ACC112 (cell line): ENCODE results near the gene INSIG1.
A peak's percentile ranks its signal among the peaks of the same experiment; 100 is the strongest.

Experiments used
- H2AFZ ChIP-seq: fragments of 200-600 bp; sonication (generic); one replicate; pipeline ENCODE4 v1.6.0; 2017; ENCODE audit warnings: antibody characterized with exemption, low read length; ENCODE audit not compliant: unreplicated experiment
- H3K27ac ChIP-seq: fragments of 200-600 bp; sonication (generic); 2 replicates; pipeline ENCODE4 v1.5.1; 2014; ENCODE audit warnings: low read depth, mild to moderate bottlenecking, antibody characterized with exemption, low read length, moderate library complexity
- H3K27me3 ChIP-seq: fragments of 200-600 bp; sonication (generic); 2 replicates; pipeline ENCODE4 v1.6.1; 2014; ENCODE audit warnings: mild to moderate bottlenecking, antibody characterized with exemption, low read length, moderate library complexity, mixed read lengths; ENCODE audit not compliant: insufficient read depth
- H3K36me3 ChIP-seq: fragments of 200-600 bp; sonication (generic); 2 replicates; pipeline ENCODE4 v1.6.1; 2016; ENCODE audit warnings: mild to moderate bottlenecking, antibody characterized with exemption, low read length, moderate library complexity, mixed read lengths; ENCODE audit not compliant: insufficient read depth
- H3K4me1 ChIP-seq: fragments of 200-600 bp; sonication (generic); one replicate; pipeline ENCODE4 v1.6.1; 2016; ENCODE audit warnings: low read length, mixed read lengths; ENCODE audit not compliant: insufficient read depth, unreplicated experiment, control insufficient read depth
- H3K4me3 ChIP-seq: fragments of 200-600 bp; sonication (generic); 2 replicates; pipeline ENCODE4 v1.5.1; 2014; ENCODE audit warnings: mild to moderate bottlenecking, low read depth, low read length
- H3K79me2 ChIP-seq: fragments of 200-600 bp; sonication (generic); one replicate; pipeline ENCODE4 v1.6.0; 2016; ENCODE audit warnings: low read length; ENCODE audit not compliant: control insufficient read depth, unreplicated experiment, insufficient read depth

The INSIG1 gene

DNA sequence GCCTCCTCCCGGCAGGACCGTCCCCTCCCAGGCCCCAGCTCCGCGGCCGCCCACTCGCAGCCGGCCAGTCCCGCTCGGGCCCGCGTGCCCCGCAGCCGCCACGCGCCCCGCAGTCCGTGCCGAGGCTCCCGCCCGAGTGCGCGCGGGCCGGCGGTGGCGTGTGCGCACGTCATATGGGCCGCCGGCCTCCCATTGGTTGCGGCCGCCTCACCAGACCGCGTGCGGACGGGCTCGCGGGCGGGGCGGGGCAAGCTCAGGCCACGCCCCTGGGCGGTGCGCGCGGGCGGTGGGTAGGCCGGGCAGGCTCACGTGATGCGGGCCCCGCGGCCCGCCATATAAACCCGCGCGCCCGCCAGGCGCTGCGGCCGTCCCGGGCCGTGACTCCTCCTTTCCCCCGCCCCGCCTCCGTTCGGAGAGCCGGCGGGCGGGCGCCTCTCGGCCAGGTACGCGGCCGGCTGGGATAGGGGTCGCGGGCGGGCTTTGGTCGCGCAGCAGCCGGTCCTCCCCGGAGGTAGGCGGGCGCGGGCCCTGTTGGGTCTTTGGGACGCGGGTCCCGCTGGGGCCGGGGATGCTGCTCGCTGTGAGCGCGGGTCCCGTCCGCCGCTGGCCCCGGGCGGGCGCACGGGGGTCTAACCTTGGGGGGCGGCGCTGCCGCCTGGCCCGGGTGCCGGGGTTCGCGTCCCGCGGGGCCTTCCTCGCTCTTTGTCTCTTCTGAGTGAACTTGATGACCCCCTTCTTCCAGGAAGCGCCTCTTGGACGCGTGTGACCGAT, at the start of gene INSIG1:
Gene INSIG1, plus strand, starts transcription at position 362 of the 771 bp plus-strand sequence. Its CDS starts 408 bp downstream, at position 770.
- H3K27ac ChIP-seq: peak within 1 kb of the TSS; percentile 94
- peaks cover 33% of the 10 kb centered on the region for H3K4me1 ChIP-seq
- H3K36me3 ChIP-seq: peaks cover 11% of the 10 kb centered on the region
- H3K27me3 ChIP-seq: no peaks in the 10 kb centered on the region
- peak within 1 kb of the TSS; percentile 64 for H2AFZ ChIP-seq
- peak within 1 kb of the TSS; percentile 94 for H3K4me3 ChIP-seq
- H3K79me2 ChIP-seq: peaks cover 34% of the 10 kb centered on the region

DNA sequence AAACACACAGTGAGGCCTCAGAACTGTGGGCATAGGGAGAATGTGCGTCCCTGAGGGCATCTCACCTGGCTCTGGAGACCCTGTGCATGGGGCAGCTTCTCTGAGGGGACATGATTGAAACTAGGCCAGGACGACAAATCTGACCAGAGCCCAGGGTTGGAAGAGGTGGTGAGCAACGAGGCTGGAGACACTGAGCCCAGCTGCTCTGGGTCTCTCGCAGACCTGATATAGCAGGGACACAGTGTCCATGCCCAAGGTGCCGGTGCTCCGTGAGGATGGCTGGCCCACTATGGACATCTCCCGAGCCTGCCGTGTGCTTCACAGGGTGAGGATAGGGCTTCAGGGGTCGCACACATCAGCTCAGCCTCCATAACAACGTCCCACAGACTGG, 49.3 kb upstream of the INSIG1 start:
- Histone ChIP-seq H3K27ac (no peak overlapping the region), H3K4me3 (no peak overlapping the region), H3K4me1 (no peaks in the 10 kb centered on the region), H3K36me3 (no peaks in the 10 kb centered on the region), H3K79me2 (no peaks in the 10 kb centered on the region), H2AFZ (no peak overlapping the region), H3K27me3 (peaks cover 9% of the 10 kb centered on the region; the same call in 1 of the 2 replicates)

GRCh38 chr7:155251831-155252230, 45.8 kb upstream of the INSIG1 start:
- Histone ChIP-seq H3K79me2 (no peaks in the 10 kb centered on the region), H3K4me1 (peaks cover 6% of the 10 kb centered on the region), H3K4me3 (no peak overlapping the region), H3K27ac (no peak overlapping the region), H3K36me3 (no peaks in the 10 kb centered on the region), H2AFZ (no peak overlapping the region), H3K27me3 (peaks cover 9% of the 10 kb centered on the region; the same call in 1 of the 2 replicates)

- Histone ChIP-seq H3K4me1 (peaks cover 12% of the 10 kb centered on the region), H3K79me2 (no peaks in the 10 kb centered on the region), H3K27ac (no peak overlapping the region), H3K27me3 (peaks cover 9% of the 10 kb centered on the region; the same call in 1 of the 2 replicates), H3K4me3 (no peak overlapping the region), H2AFZ (no peak overlapping the region), H3K36me3 (no peaks in the 10 kb centered on the region)
Measured at GRCh38 chr7:155252444-155252887, 45.2 kb upstream of the INSIG1 start.

DNA sequence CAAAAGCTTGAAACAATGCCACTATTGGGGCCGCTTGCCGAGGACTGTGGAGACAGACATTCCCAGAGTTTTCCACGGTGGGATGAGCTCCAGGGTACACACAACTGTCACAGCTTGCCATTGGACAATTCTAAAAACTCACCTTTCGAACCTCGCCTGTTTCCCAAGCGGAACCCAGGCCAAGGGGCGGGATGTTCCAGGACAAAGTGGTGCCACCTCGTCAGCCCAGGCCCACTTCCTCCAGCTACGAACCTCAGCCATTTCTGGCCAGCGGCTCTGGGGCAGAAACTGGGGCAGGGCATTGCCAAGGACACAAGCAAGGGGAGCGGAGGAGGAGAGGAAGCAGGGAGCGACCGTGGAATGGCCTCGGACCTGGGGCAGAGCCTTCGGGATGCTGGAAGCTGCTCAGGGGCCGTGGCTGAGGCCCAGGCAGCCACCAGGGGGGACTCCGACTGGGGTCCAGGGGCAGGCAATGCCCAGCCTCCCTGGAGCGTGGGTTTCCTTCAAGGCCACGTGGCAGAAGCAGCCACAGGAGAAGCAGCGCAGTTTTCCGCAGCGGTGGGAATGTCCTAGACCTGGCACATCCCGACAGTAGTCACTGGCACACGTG, 44.7 kb upstream of the INSIG1 start:
- Histone ChIP-seq H3K79me2 (no peaks in the 10 kb centered on the region), H2AFZ (no peak overlapping the region), H3K4me1 (peaks cover 17% of the 10 kb centered on the region), H3K4me3 (no peak overlapping the region), H3K27ac (no peak overlapping the region), H3K27me3 (peaks cover 9% of the 10 kb centered on the region; the same call in 1 of the 2 replicates), H3K36me3 (no peaks in the 10 kb centered on the region)

DNA sequence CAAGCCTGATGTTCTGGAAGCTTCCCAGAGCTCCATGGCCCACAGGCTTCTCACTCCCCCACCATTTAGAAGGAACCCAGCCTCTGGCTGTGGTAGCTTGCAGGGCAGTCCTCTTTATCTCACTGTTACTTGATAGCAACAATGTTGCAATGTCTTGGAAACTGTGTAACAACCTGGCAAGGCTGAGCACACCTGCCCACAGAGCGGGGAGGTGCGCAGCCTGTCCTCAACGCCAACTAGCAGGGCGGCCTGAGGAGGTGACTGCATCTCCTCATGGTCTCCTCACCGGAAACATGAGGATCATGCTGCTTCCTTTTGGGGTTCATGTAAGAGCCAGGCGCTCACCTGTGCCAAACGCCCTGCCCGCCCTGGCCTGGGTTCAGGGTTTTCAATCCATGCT, 43.7 kb upstream of the INSIG1 start:
- Histone ChIP-seq H2AFZ (no peak overlapping the region), H3K4me1 (peaks cover 18% of the 10 kb centered on the region), H3K79me2 (no peaks in the 10 kb centered on the region), H3K27me3 (peaks cover 9% of the 10 kb centered on the region; the same call in 1 of the 2 replicates), H3K36me3 (no peaks in the 10 kb centered on the region), H3K27ac (no peak overlapping the region), H3K4me3 (no peak overlapping the region)

DNA sequence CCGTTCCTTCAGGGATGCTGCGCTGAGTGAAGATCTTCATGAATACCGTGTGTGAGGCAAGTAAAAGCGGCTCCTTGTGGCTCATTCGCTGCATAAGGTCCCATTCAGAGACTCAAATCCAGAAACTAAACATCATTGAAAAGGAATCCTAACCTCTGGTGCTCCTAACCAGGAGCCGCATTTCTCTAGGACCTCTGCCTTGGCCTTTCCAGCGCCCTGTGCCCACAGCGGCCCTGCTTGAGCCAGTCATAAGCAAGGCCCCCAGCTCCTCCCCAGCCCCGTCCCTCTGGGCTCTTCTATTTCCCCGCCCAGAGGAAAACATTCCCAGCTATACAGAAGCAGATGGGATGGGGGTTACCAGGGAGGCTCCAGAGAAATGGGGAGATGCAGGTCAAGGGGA, 42.6 kb upstream of the INSIG1 start:
- Histone ChIP-seq H3K4me3 (no peak overlapping the region), H3K79me2 (no peaks in the 10 kb centered on the region), H3K27me3 (peaks cover 9% of the 10 kb centered on the region; the same call in 1 of the 2 replicates)

GRCh38 chr7:155255621-155256020, 42.1 kb upstream of the INSIG1 start:
- Histone ChIP-seq H3K27ac (no peak overlapping the region), H2AFZ (no peak overlapping the region), H3K4me1 (peaks cover 18% of the 10 kb centered on the region), H3K27me3 (peaks cover 9% of the 10 kb centered on the region; the same call in 1 of the 2 replicates), H3K36me3 (no peaks in the 10 kb centered on the region), H3K79me2 (no peaks in the 10 kb centered on the region), H3K4me3 (no peak overlapping the region)

More for the DNA sequence above, 42.6 kb upstream of the INSIG1 start:
- no peak overlapping the region for H2AFZ ChIP-seq
- peaks cover 18% of the 10 kb centered on the region for H3K4me1 ChIP-seq
- no peak overlapping the region for H3K27ac ChIP-seq
- H3K36me3 ChIP-seq: no peaks in the 10 kb centered on the region

DNA sequence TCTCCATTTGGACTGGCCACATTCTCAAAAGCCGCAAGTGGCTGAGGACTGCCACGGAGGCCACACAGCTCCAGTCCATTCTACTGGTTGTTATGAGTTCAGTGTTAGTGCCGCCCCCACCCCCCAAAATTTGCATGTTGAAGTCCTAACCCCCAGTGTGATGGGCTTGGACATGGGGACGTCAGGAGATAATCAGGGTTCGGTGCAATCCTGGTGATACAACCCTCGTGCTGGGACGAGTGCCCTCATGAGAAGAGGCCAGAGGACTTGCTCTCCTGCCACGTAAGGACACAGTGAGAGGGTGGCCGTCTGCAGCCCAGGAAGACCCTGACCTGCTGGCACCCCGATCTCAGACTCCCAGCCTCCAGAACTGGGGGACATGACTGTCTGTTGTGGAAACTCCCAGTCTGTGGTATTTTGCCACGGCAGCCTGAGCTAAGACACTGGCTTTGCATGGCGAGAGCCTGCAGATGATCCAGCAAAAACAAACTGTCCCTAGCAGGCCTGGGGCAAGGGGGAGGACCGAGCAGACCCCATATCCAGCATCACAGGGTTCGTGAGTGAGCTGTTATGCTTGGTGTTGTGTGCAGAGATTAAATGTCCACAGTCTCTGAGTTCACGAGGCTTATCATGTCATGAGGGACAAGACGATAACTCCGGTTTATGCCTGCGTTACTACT, 41.5 kb upstream of the INSIG1 start:
- no peaks in the 10 kb centered on the region for H3K36me3 ChIP-seq
- H3K27me3 ChIP-seq: peaks cover 6% of the 10 kb centered on the region; the same call in 1 of the 2 replicates
- no peaks in the 10 kb centered on the region for H3K79me2 ChIP-seq
- no peak overlapping the region for H3K4me3 ChIP-seq
- H2AFZ ChIP-seq: no peak overlapping the region
- H3K4me1 ChIP-seq: peaks cover 18% of the 10 kb centered on the region
- H3K27ac ChIP-seq: no peak overlapping the region

DNA sequence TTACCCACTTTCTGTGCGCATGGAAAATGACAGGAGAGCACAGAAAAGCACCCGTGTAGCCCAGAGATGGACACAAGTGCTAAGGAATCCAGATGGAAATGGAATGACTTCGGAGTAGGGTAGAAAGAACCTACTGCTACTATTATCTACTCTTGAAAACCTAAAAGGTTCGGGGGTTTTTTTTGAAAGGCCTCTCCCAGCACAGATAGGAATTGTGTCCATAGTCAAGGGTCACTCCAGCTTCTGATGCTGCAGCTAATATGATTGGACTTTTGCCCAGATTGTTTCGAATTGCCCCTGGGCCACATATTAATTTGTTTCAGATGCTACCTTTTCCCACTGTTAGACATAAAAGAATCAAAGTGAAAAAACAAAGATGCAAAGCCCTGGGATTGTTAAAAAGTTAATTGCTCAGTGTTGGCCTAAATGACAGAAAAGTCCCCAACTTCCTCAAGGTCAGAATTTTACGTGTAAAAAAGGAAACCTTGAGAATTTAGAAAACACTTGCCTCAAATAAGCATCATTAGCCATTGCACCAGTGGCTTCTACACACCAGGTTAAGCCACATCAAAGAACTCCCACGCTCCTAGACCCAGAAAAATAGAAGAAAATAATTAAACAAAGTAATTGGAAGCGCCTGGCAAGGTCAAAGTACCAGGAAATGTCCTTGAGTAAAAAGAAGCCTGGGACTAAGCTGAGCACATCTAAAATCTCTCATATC, 40.8 kb upstream of the INSIG1 start:
- no peaks in the 10 kb centered on the region for H3K36me3 ChIP-seq
- H3K4me1 ChIP-seq: peaks cover 18% of the 10 kb centered on the region
- no peak overlapping the region for H2AFZ ChIP-seq
- no peaks in the 10 kb centered on the region for H3K79me2 ChIP-seq
- no peak overlapping the region for H3K4me3 ChIP-seq
- peak overlapping the region; percentile 88 for H3K27ac ChIP-seq
- peaks cover 6% of the 10 kb centered on the region; the same call in 1 of the 2 replicates for H3K27me3 ChIP-seq
